Smooth muscle cell (in vitro differentiated cells): ENCODE measurements around the gene ADK. TPM values are rescaled to one million over a fixed set of nuclear protein-coding genes. Genes with fewer than 3 reads are reported as not detected.
A peak's percentile ranks its signal among the peaks of the same experiment; 100 is the strongest.

Source experiments
- DNase-seq: peaks from one replicate; lab custom pipeline; 2025; ENCODE audit not compliant: unreplicated experiment; lab: John Stamatoyannopoulos, UW
- H2AFZ ChIP-seq: fragments of 200-600 bp; sonication (generic); 2 replicates; pipeline ENCODE4 v1.6.0; 2016; ENCODE audit warnings: antibody characterized with exemption, low read depth, mild to moderate bottlenecking
- H3F3A ChIP-seq: fragments of 200-600 bp; sonication (generic); 2 replicates; pipeline ENCODE4 v1.6.0; 2017; ENCODE audit warnings: antibody characterized with exemption, low read depth
- H3K27ac ChIP-seq: fragments of 200-600 bp; sonication (generic); 2 replicates; pipeline ENCODE4 v1.5.1; 2016; ENCODE audit warnings: low read depth, mild to moderate bottlenecking
- H3K27me3 ChIP-seq: fragments of 200-600 bp; sonication (generic); 2 replicates; pipeline ENCODE4 v1.6.1; 2016; ENCODE audit warnings: low read depth, mild to moderate bottlenecking
- H3K36me3 ChIP-seq: fragments of 200-600 bp; sonication (generic); 2 replicates; pipeline ENCODE4 v1.5.1; 2016; ENCODE audit warnings: low read depth
- H3K4me1 ChIP-seq: fragments of 200-600 bp; sonication (generic); 2 replicates; pipeline ENCODE4 v1.5.1; 2016; ENCODE audit warnings: low read depth
- H3K4me2 ChIP-seq: fragments of 200-600 bp; sonication (generic); 2 replicates; pipeline ENCODE4 v1.6.0; 2016; ENCODE audit warnings: mild to moderate bottlenecking
- H3K4me3 ChIP-seq: fragments of 200-600 bp; sonication (generic); 2 replicates; pipeline ENCODE4 v1.5.1; 2016; ENCODE audit warnings: mild to moderate bottlenecking
- H3K79me2 ChIP-seq: fragments of 200-600 bp; sonication (generic); 2 replicates; pipeline ENCODE4 v1.6.0; 2016; ENCODE audit warnings: low read depth, mild to moderate bottlenecking
- H3K9ac ChIP-seq: fragments of 200-600 bp; sonication (generic); 2 replicates; pipeline ENCODE4 v1.6.0; 2016; ENCODE audit warnings: low read depth
- H3K9me3 ChIP-seq: fragments of 200-600 bp; sonication (generic); replicated peaks from 2 replicates; pipeline ENCODE4 v1.5.1; 2016; ENCODE audit warnings: low read depth
- H4K20me1 ChIP-seq: fragments of 200-600 bp; sonication (generic); 2 replicates; pipeline ENCODE4 v1.6.0; 2016; ENCODE audit warnings: low read depth
- CTCF ChIP-seq: fragments of 200-600 bp; sonication (generic); IDR thresholded peaks from 2 replicates; pipeline ENCODE4 v1.5.1; 2017; ENCODE audit warnings: borderline replicate concordance, mild to moderate bottlenecking, antibody characterized with exemption; ENCODE audit not compliant: insufficient read depth, poor library complexity, severe bottlenecking
- WGBS: methylation state at CpG from one replicate; pipeline ENCODE4 v1.1.7; 2016; ENCODE audit warnings: low lambda C conversion rate; 5-methylcytosine and 5-hydroxymethylcytosine counted together
- polyA plus RNA-seq: library from polyadenylated mRNA; unstranded; fragments of >200 nt; fragmentation: Nextera tagmentation; extraction: Ambion mirVana; gene quantifications from 2 replicates; pipeline ENCODE4 v1.2.1, GENCODE V29; 2016
- total RNA-seq: library from RNA; depleted of rRNA; stranded (reverse); fragments of >200 nt; gene quantifications from 2 replicates; pipeline ENCODE4 v1.2.3, GENCODE V29; 2014

ADK gene
- total and polyA plus RNA-seq, 2 experiments from 2014 or later: 19.4 to 25.1 TPM

DNA sequence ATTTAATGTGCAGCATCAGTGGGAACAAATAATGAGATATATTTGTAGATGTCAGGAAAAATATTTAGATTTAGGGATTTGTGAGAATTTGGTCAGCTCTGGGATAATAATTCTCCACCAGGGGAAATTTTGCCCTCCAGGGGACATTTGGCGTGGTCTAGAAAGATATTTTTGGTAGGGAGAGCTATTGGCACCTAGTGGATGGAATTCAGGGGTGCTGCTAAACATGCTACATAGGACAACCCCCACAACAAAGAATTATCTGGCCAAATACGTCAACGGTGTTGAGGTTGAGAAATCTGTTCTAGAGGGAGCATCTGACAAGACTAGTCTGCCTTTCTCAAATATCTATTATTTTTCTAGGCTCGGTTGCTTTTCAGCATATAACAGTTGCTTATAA is 2.1 kb downstream of the ADK start:
- no peak overlapping the region for H3K4me3 ChIP-seq
- 62% methylated on average over 4 of the region's 4 CpGs for WGBS
- H3F3A ChIP-seq: no peaks in the 10 kb centered on the region
- TF ChIP-seq CTCF: peak; percentile 43
- H3K4me1 ChIP-seq: peaks cover 21% of the 10 kb centered on the region
- peaks cover 41% of the 10 kb centered on the region for H3K79me2 ChIP-seq
- no peak overlapping the region for H3K9ac ChIP-seq
- no peaks in the 10 kb centered on the region for H3K27me3 ChIP-seq
- DNase-seq: no peak
- peaks cover 8% of the 10 kb centered on the region for H4K20me1 ChIP-seq
- H3K36me3 ChIP-seq: no peaks in the 10 kb centered on the region
- H2AFZ ChIP-seq: no peak overlapping the region
- no peak overlapping the region for H3K4me2 ChIP-seq
- no peaks in the 10 kb centered on the region for H3K9me3 ChIP-seq
- no peak overlapping the region for H3K27ac ChIP-seq

DNA sequence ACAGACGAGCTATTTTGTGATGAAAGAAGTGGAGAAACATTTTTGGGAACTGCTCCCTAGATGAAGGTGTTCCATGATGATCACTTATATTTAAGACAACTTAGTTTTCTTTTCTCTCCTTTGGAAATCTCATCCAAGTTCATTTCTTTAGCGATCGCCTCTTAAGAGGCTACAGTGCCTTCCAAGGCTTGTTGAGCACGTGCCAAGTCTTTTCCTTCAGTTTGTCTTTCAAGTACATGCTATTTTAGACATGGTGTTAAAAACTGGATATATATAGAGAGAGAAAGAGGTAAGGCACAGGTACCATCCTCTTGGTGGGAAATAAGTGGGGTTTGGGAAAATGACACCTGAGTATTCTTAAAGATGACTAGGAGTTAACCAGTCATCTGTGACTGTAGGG is 2.7 kb downstream of the ADK start:
- DNase-seq: no peak
- Histone ChIP-seq H4K20me1 (peaks cover 3% of the 10 kb centered on the region), H3K4me3 (no peak overlapping the region), H3K4me1 (peaks cover 21% of the 10 kb centered on the region), H3K36me3 (no peaks in the 10 kb centered on the region), H3K27me3 (no peaks in the 10 kb centered on the region), H2AFZ (no peak overlapping the region), H3K27ac (no peak overlapping the region), H3K9ac (no peak overlapping the region), H3F3A (no peaks in the 10 kb centered on the region), H3K79me2 (peaks cover 41% of the 10 kb centered on the region), H3K4me2 (no peak overlapping the region), H3K9me3 (no peaks in the 10 kb centered on the region)
- WGBS: 82% methylated on average over 4 of the region's 4 CpGs
- no peak for TF ChIP-seq CTCF

- Histone ChIP-seq H3K27me3 (no peaks in the 10 kb centered on the region), H3K79me2 (peaks cover 25% of the 10 kb centered on the region), H3K4me1 (peaks cover 12% of the 10 kb centered on the region), H3K36me3 (no peaks in the 10 kb centered on the region), H3K9ac (no peak overlapping the region), H3K27ac (no peak overlapping the region), H2AFZ (no peak overlapping the region), H3K4me3 (no peak overlapping the region), H3K4me2 (no peak overlapping the region), H3K9me3 (no peaks in the 10 kb centered on the region), H3F3A (no peaks in the 10 kb centered on the region), H4K20me1 (no peaks in the 10 kb centered on the region)
- WGBS: 49% methylated on average over 2 of the region's 2 CpGs
- TF ChIP-seq CTCF: no peak
- no peak for DNase-seq
Measured at GRCh38 chr10:74156919-74157289, 5.9 kb downstream of the ADK start.

GRCh38 chr10:74160013-74160412 is 9.0 kb downstream of the ADK start:
- Histone ChIP-seq H3K27me3 (no peaks in the 10 kb centered on the region), H2AFZ (no peak overlapping the region), H3K27ac (no peak overlapping the region), H3K4me1 (no peaks in the 10 kb centered on the region), H3K79me2 (peaks cover 13% of the 10 kb centered on the region), H3K4me2 (no peak overlapping the region), H3F3A (peaks cover 3% of the 10 kb centered on the region), H3K9me3 (no peaks in the 10 kb centered on the region), H3K4me3 (no peak overlapping the region), H3K36me3 (no peaks in the 10 kb centered on the region), H3K9ac (no peak overlapping the region), H4K20me1 (no peaks in the 10 kb centered on the region)
- DNase-seq: no peak
- 98% methylated on average over 3 of the region's 3 CpGs for WGBS
- no peak for TF ChIP-seq CTCF
